HCEC 1CT (cell line): ENCODE data around the gene NBPF9.
"Not testable (repeated sequence)": the region's sequence is repeated elsewhere in the genome, so short reads cannot be mapped to it uniquely, and the experiment has no call there.

ENCODE experiments used
- DNase-seq: peaks from one replicate; pipeline ENCODE4 v3.0.0-alpha.2; 2017

Gene NBPF9

GRCh38 chr1:149013513-149013912 is 89.8 kb downstream of the NBPF9 start:
- not testable (repeated sequence) for DNase-seq

- DNase-seq: not testable (repeated sequence)
These were observed 90.8 kb downstream of the NBPF9 start for GRCh38 chr1:149012599-149012998.

- DNase-seq: not testable (repeated sequence)
These were observed 93.6 kb downstream of the NBPF9 start for GRCh38 chr1:149009761-149010160.

GRCh38 chr1:149008769-149009168 is 94.6 kb downstream of the NBPF9 start:
- DNase-seq: not testable (repeated sequence)

- not testable (repeated sequence) for DNase-seq
These were observed 95.0 kb downstream of the NBPF9 start for GRCh38 chr1:149008326-149008725.
